ENCODE data around the gene USP13.

DNA sequence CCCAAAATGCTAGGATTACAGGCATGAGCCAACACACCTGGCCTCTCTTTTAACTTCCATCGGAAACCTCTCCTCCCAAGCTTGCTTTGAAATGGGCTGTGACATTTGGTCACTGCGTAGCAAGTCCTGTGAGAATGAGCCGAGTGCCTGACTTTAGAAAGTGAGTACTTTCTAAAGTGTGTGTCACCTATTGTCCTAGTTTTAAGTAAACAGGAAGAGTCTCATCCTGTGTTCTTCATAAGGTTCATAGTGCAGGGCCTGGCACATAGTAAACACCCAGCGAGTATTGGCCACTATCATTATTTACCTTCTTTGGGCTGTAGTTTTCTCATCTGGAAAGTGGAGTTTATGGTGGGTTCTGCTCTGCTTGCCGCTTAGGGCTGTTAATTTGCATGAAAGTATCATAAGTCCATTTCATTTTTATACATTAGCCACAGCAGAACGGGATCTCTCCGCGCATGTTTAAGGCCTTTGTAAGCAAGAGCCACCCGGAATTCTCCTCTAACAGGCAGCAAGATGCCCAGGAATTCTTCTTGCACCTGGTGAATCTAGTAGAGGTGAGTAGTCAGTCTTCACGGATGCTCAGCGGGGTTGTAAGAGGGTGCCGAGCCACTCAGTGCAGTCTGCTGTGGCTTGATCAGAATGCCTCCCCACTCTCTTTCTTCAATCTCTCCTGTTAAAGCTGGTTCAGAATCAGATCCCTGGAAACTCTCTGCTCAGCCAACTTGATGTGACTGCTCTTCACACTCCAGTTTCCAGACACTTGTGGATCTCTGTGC lies 87.2 kb downstream of the USP13 start:
- TF ChIP-seq, protein P1, sequence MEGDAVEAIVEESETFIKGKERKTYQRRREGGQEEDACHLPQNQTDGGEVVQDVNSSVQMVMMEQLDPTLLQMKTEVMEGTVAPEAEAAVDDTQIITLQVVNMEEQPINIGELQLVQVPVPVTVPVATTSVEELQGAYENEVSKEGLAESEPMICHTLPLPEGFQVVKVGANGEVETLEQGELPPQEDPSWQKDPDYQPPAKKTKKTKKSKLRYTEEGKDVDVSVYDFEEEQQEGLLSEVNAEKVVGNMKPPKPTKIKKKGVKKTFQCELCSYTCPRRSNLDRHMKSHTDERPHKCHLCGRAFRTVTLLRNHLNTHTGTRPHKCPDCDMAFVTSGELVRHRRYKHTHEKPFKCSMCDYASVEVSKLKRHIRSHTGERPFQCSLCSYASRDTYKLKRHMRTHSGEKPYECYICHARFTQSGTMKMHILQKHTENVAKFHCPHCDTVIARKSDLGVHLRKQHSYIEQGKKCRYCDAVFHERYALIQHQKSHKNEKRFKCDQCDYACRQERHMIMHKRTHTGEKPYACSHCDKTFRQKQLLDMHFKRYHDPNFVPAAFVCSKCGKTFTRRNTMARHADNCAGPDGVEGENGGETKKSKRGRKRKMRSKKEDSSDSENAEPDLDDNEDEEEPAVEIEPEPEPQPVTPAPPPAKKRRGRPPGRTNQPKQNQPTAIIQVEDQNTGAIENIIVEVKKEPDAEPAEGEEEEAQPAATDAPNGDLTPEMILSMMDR (IDR thresholded peaks at IDR 0.05), result no peak
- no peak for TF ChIP-seq EZH2 (IDR thresholded peaks at IDR 0.05; ENCODE audit: borderline replicate concordance, insufficient read depth, low read depth, low read length, poor library complexity, severe bottlenecking)
